H9 (cell line): ENCODE results near the gene HMCN1. TPM values are rescaled to one million over a fixed set of nuclear protein-coding genes. Genes with fewer than 3 reads are reported as not detected.

ENCODE experiments used
- DNase-seq: peaks from one replicate; pipeline ENCODE4 v3.0.0-alpha.2; 2017
- H2AFZ ChIP-seq: one replicate; pipeline ENCODE4 v1.6.1; 2013; ENCODE audit warnings: mild to moderate bottlenecking, low read length, control low read depth, moderate library complexity
- H2AK5ac ChIP-seq: 2 replicates; pipeline ENCODE4 v1.6.1; 2013; ENCODE audit warnings: low read length, control low read depth, mixed read lengths; ENCODE audit not compliant: insufficient read length
- H2BK120ac ChIP-seq: one replicate; pipeline ENCODE4 v1.6.1; 2013; ENCODE audit warnings: low read depth, mild to moderate bottlenecking, low read length, control low read depth, inconsistent platforms; ENCODE audit not compliant: poor library complexity, severe bottlenecking
- H2BK12ac ChIP-seq: 2 replicates; pipeline ENCODE4 v1.6.1; 2013; ENCODE audit warnings: low read length, control low read depth, mixed read lengths, low read depth; ENCODE audit not compliant: insufficient read length
- H2BK15ac ChIP-seq: 2 replicates; pipeline ENCODE4 v1.6.1; 2013; ENCODE audit warnings: low read depth, low read length, control low read depth
- H2BK20ac ChIP-seq: one replicate; pipeline ENCODE4 v1.6.1; 2013; ENCODE audit warnings: low read depth, mild to moderate bottlenecking, low read length, control low read depth, inconsistent platforms; ENCODE audit not compliant: poor library complexity, severe bottlenecking
- H2BK5ac ChIP-seq: 2 replicates; pipeline ENCODE4 v1.6.1; 2013; ENCODE audit warnings: low read length, control low read depth, mixed read lengths; ENCODE audit not compliant: insufficient read length
- H3K14ac ChIP-seq: 2 replicates; pipeline ENCODE4 v1.6.1; 2013; ENCODE audit warnings: low read length, control low read depth; ENCODE audit not compliant: insufficient read depth
- H3K18ac ChIP-seq: 2 replicates; pipeline ENCODE4 v1.6.1; 2013; ENCODE audit warnings: low read depth, mild to moderate bottlenecking, mixed read lengths, low read length, control low read depth; ENCODE audit not compliant: insufficient read length
- H3K23ac ChIP-seq: 2 replicates; pipeline ENCODE4 v1.6.1; 2013; ENCODE audit warnings: low read length, control low read depth, mixed read lengths, low read depth; ENCODE audit not compliant: insufficient read length
- H3K23me2 ChIP-seq: 2 replicates; pipeline ENCODE4 v1.6.1; 2013; ENCODE audit warnings: low read depth, mild to moderate bottlenecking, mixed read lengths, low read length, control low read depth; ENCODE audit not compliant: insufficient read length, poor library complexity, severe bottlenecking
- H3K27ac ChIP-seq: 2 replicates; pipeline ENCODE4 v1.5.1; 2013; ENCODE audit warnings: low read length, control low read depth, mixed read lengths, low read depth; ENCODE audit not compliant: insufficient read length
- H3K27me3 ChIP-seq: 2 replicates; pipeline ENCODE4 v1.6.1; 2013; ENCODE audit warnings: low read length, control low read depth, inconsistent platforms; ENCODE audit not compliant: insufficient read depth
- H3K4ac ChIP-seq: 2 replicates; pipeline ENCODE4 v1.6.1; 2013; ENCODE audit warnings: low read depth, mild to moderate bottlenecking, control low read depth, inconsistent platforms, low read length, moderate library complexity
- H3K4me1 ChIP-seq: 2 replicates; pipeline ENCODE4 v1.6.1; 2013; ENCODE audit warnings: low read length, control low read depth, inconsistent platforms; ENCODE audit not compliant: insufficient read depth
- H3K4me2 ChIP-seq: 2 replicates; pipeline ENCODE4 v1.6.1; 2013; ENCODE audit warnings: low read length, control low read depth, mixed read lengths; ENCODE audit not compliant: insufficient read length, insufficient read depth
- H3K56ac ChIP-seq: 2 replicates; pipeline ENCODE4 v1.6.1; 2013; ENCODE audit warnings: low read depth, mild to moderate bottlenecking, mixed read lengths, low read length, control low read depth; ENCODE audit not compliant: insufficient read length
- H3K79me1 ChIP-seq: 2 replicates; pipeline ENCODE4 v1.6.1; 2013; ENCODE audit warnings: low read depth, mild to moderate bottlenecking, moderate library complexity, low read length, control low read depth, inconsistent platforms; ENCODE audit not compliant: insufficient read depth, poor library complexity, severe bottlenecking
- H3K79me2 ChIP-seq: 2 replicates; pipeline ENCODE4 v1.6.1; 2013; ENCODE audit warnings: low read length, control low read depth, inconsistent platforms; ENCODE audit not compliant: insufficient read depth
- H3K9ac ChIP-seq: 2 replicates; pipeline ENCODE4 v1.6.1; 2013; ENCODE audit warnings: low read length, control low read depth, mixed read lengths; ENCODE audit not compliant: insufficient read length; ENCODE audit errors: extremely low read depth
- H3K9me3 ChIP-seq: one replicate; pipeline ENCODE4 v1.6.1; 2013; ENCODE audit warnings: low read depth, low read length, inconsistent platforms; ENCODE audit not compliant: control insufficient read depth
- H3T11ph ChIP-seq: one replicate; pipeline ENCODE4 v1.6.1; 2013; ENCODE audit warnings: mild to moderate bottlenecking, low read length, control low read depth, inconsistent platforms
- H4K20me1 ChIP-seq: one replicate; pipeline ENCODE4 v1.6.1; 2013; ENCODE audit not compliant: control insufficient read depth, insufficient read length, insufficient read depth
- H4K5ac ChIP-seq: 2 replicates; pipeline ENCODE4 v1.6.1; 2013; ENCODE audit warnings: low read depth, mild to moderate bottlenecking, mixed read lengths, low read length, control low read depth; ENCODE audit not compliant: insufficient read length
- H4K8ac ChIP-seq: replicated peaks from 2 replicates; pipeline ENCODE4 v1.6.1; 2013; ENCODE audit warnings: low read length, control low read depth, mixed read lengths, low read depth; ENCODE audit not compliant: insufficient read length
- H4K91ac ChIP-seq: 2 replicates; pipeline ENCODE4 v1.6.1; 2013; ENCODE audit warnings: low read depth, mild to moderate bottlenecking, moderate library complexity, mixed read lengths, low read length, control low read depth; ENCODE audit not compliant: insufficient read length
- H3K27ac Mint-ChIP-seq, 3 experiments: 2 replicates in 2 of 3; 3 replicates in 1 of 3; pipeline ENCODE4 v1.8.0; 2020 to 2021; ENCODE audit warnings: mixed read lengths in 3 of 3, mild to moderate bottlenecking in 1 of 3, moderate library complexity in 1 of 3
- H3K27me3 Mint-ChIP-seq: 2 replicates; pipeline ENCODE4 v1.8.0; 2021; ENCODE audit warnings: low read depth, mild to moderate bottlenecking, moderate library complexity, mixed read lengths
- H3K36me3 Mint-ChIP-seq, 3 experiments: 2 replicates in 2 of 3; 3 replicates in 1 of 3; pipeline ENCODE4 v1.8.0; 2020 to 2021; ENCODE audit warnings: low read depth in 3 of 3, mixed read lengths in 3 of 3; ENCODE audit not compliant: insufficient read depth in 1 of 3
- H3K4me1 Mint-ChIP-seq, 2 experiments: 2 replicates each; pipeline ENCODE4 v1.8.0; 2020; ENCODE audit warnings: mixed read lengths in 2 of 2
- H3K4me3 Mint-ChIP-seq, 2 experiments: 2 replicates in 1 of 2; 3 replicates in 1 of 2; pipeline ENCODE4 v1.8.0; 2020 to 2021; ENCODE audit warnings: mild to moderate bottlenecking in 2 of 2, mixed read lengths in 2 of 2, moderate library complexity in 1 of 2
- H3K9me3 Mint-ChIP-seq, 2 experiments: 2 replicates in 1 of 2; 3 replicates in 1 of 2; pipeline ENCODE4 v1.8.0; 2020; ENCODE audit warnings: mild to moderate bottlenecking in 2 of 2, mixed read lengths in 2 of 2, moderate library complexity in 1 of 2
- CTCF ChIP-seq: fragments of 200-600 bp; sonication (generic); conservative IDR thresholded peaks from 3 replicates; pipeline ENCODE4 v1.8.0; 2021; ENCODE audit warnings: antibody characterized with exemption, mild to moderate bottlenecking
- WGBS: extraction: QIAGEN DNeasy Blood & Tissue Kit; methylation state at CpG from one replicate; pipeline ENCODE4 v1.1.7; 2013; ENCODE audit warnings: missing lambda C conversion rate, low lambda C conversion rate, mixed read lengths; ENCODE audit not compliant: insufficient read length; ENCODE audit errors: extremely low coverage; 5-methylcytosine and 5-hydroxymethylcytosine counted together
- total RNA-seq: library from RNA; stranded (reverse); gene quantifications from 2 replicates; pipeline ENCODE4 v1.2.1, GENCODE V29; 2021

Gene HMCN1
- total RNA-seq, 1 experiment from 2014 or later: 3.3 TPM

GRCh38 chr1:185823467-185823866, 89.3 kb downstream of the HMCN1 start:
- no peaks in the 10 kb centered on the region for H3K79me1 ChIP-seq
- no peak overlapping the region for H3K27ac ChIP-seq
- H3K4me3 Mint-ChIP-seq: no peak overlapping the region
- TF ChIP-seq CTCF: no peak
- no peak overlapping the region for H2AFZ ChIP-seq
- no peaks in the 10 kb centered on the region for H3K36me3 Mint-ChIP-seq
- H3K4me1 Mint-ChIP-seq: no peaks in the 10 kb centered on the region
- no peaks in the 10 kb centered on the region for H3K27me3 Mint-ChIP-seq
- no peak overlapping the region for H3K56ac ChIP-seq
- H3K79me2 ChIP-seq: no peaks in the 10 kb centered on the region
- H3K27ac Mint-ChIP-seq: no peak overlapping the region
- H3K4me1 ChIP-seq: no peaks in the 10 kb centered on the region
- H3K9me3 ChIP-seq: no peaks in the 10 kb centered on the region
- H2BK120ac ChIP-seq: no peak overlapping the region
- no peaks in the 10 kb centered on the region for H3K23me2 ChIP-seq
- no peak overlapping the region for H4K5ac ChIP-seq
- no peak overlapping the region for H4K91ac ChIP-seq
- no peak overlapping the region for H4K8ac ChIP-seq
- H2BK5ac ChIP-seq: no peak overlapping the region
- no peak overlapping the region for H3T11ph ChIP-seq
- no CpG with 5 or more reads among the region's 2 CpGs for WGBS
- H2BK15ac ChIP-seq: no peak overlapping the region
- H2AK5ac ChIP-seq: no peak overlapping the region
- H3K9me3 Mint-ChIP-seq: no peaks in the 10 kb centered on the region
- no peaks in the 10 kb centered on the region for H4K20me1 ChIP-seq
- no peaks in the 10 kb centered on the region for H3K27me3 ChIP-seq
- no peak overlapping the region for H3K4ac ChIP-seq
- DNase-seq: no peak
- no peak overlapping the region for H2BK12ac ChIP-seq
- no peak overlapping the region for H3K9ac ChIP-seq
- H3K14ac ChIP-seq: no peak overlapping the region
- H3K4me2 ChIP-seq: no peak overlapping the region
- no peak overlapping the region for H3K23ac ChIP-seq
- no peak overlapping the region for H3K18ac ChIP-seq
- H2BK20ac ChIP-seq: no peak overlapping the region
